VCaP (cell line): ENCODE data around the gene MAP3K5.

Source experiments
- H3K27ac ChIP-seq: fragments of 450-650 bp; 2 replicates; pipeline ENCODE4 v1.5.1; 2017
- TF ChIP-seq, protein P1 (sequence below): fragments of 450-650 bp; conservative IDR thresholded peaks from 2 replicates; pipeline ENCODE4 v1.5.1; 2017; ENCODE audit warnings: mild to moderate bottlenecking, moderate library complexity

The MAP3K5 gene

DNA sequence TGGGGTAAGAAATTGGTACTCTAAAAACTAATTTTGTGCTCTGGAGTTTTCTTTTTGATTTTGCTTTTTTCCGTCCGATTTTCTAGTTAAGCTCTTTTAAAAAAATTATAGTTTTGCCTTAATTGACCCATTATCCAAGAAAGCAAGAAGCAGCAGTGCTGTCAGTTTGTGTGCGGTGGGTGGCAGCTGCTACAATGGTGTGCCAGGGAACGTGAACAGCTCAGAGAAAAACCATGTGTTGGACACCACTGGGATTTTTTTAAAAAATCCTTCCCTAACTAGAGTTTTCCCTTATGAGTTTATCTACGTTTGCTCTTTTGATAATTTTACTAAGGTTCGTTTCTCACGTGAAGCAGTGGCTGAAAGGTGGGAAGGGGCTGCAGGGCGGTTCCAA, 8.0 kb downstream of the MAP3K5 start:
- no peak overlapping the region for H3K27ac ChIP-seq
- TF ChIP-seq, protein P1, sequence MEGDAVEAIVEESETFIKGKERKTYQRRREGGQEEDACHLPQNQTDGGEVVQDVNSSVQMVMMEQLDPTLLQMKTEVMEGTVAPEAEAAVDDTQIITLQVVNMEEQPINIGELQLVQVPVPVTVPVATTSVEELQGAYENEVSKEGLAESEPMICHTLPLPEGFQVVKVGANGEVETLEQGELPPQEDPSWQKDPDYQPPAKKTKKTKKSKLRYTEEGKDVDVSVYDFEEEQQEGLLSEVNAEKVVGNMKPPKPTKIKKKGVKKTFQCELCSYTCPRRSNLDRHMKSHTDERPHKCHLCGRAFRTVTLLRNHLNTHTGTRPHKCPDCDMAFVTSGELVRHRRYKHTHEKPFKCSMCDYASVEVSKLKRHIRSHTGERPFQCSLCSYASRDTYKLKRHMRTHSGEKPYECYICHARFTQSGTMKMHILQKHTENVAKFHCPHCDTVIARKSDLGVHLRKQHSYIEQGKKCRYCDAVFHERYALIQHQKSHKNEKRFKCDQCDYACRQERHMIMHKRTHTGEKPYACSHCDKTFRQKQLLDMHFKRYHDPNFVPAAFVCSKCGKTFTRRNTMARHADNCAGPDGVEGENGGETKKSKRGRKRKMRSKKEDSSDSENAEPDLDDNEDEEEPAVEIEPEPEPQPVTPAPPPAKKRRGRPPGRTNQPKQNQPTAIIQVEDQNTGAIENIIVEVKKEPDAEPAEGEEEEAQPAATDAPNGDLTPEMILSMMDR: no peak

DNA sequence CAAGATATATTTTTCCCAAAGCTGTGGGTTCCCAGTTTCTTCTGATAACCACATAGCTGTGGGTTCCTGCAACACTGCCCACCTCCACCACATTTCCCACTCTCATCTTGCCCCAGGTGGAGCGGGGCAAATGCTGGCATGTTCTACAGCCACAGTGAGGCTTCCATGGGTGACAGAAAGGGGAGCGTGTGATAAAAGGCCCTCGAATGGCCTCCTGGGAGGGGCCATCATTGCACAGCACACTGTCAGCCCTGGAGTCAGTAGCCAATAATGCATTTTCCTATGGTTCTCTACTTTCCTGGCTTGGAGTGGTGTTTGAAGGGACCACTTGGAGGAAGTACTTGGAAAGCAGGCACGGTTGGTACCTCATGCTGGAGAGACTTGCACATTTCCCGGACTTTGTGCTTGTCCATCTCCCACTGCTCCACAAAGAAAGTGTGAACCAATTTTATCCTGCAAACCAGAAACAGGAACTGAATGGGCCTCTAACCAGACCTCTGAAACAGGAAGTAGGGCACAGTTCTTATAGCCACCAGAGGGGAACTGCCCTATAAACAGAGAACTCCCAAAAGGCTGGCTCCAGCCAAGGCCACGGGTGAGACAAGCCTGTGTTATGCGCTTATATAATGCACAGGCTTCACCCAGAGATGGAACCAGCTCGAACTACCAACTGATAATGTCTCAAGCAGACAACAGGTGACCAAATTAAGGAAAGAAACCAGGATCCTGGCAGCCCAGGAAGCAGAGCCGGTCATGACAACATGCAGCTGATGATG, 8.6 kb downstream of the MAP3K5 start:
- TF ChIP-seq, protein P1: no peak
- H3K27ac ChIP-seq: no peak overlapping the region

DNA sequence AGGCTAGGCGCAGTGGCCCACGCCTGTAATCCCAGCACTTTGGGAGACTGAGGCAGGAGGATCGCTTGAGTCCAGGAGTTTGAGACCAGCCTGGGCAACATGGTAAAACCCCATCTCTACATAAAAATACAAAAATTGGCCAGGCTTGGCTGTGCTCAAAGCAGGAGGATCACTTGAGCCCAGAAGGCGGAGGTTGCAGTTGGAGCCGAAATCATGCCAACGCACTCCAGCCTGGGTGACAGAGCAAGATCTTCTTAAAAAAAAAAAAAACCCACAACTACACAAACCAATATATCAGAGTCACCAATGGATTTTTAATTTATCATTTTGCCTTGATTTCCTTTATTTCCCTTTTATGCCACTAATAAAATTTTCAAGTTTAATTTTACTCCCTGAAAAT, 9.3 kb downstream of the MAP3K5 start:
- no peak overlapping the region for H3K27ac ChIP-seq
- TF ChIP-seq, protein P1: no peak

DNA sequence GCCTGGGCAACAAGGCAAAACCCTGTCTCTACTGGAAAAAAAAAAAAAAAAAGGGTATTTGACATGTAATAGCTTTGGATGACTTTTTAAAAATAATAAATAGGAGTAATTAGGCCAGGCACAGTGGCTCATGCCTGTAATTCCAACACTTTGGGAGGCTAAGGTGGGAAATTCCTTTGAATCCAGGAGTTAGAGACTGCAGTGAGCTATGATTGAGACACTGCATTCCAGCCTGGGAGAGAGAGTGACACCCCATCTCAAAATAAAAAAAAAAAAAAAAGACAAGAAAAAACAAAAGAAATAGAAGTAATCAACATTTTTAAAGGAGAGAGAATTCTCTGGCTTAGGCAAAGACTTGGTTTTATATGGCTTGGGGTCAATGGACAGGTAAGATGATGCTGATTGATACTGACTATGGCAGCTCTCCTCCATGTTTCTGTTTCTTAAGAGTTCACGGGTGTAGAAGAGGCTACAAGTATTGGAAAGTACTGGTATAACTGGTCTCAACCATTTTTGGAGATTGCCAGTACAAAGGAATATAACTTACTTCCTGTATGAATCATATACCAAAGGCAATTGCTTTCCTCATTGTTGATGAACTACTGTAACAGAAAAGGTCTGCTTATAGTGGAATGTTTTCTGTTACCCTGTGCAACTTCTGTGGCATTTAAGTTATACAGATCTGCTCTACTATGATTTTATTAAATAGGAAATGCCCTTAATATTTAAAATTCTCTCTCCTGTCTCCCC, 10.1 kb downstream of the MAP3K5 start:
- no peak overlapping the region for H3K27ac ChIP-seq
- TF ChIP-seq, protein P1: no peak

DNA sequence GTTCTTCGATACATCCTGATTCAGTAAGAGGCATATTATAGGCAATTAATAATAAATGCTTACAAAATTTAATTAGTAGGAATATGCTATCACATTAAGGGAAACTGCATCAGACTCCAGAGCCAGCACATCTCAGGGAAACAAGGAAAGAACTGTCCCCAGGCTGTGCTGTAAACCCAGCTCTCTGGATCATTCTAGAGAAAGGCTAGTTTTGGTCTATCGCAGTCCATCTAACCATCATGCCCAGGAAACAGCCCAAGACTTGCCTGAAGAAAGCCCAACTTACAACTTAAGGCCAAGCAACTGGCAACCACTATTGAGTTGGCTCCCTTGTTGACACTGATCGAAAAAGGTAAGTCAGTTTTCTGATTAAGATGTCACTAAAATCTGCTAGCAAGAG, 11.3 kb downstream of the MAP3K5 start:
- TF ChIP-seq, protein P1: no peak
- H3K27ac ChIP-seq: no peak overlapping the region

DNA sequence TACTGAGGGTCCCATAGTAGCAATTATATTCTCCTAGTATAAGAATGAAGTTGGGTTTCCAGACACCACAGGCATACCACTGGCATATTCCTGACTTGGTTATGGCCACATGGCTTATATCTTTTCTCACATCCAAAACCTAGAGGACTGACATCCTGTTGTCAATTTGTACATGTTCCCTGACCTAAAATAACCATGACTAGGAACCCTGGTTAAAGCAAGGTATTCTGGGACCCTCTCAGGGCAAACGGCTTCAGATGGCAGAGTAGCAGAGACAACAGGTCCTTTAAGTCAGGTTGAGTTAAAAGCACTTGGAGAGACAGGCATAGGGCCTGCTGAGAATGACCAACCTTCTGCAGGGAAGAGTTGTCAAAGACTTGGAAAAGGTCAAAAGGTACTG, 12.6 kb downstream of the MAP3K5 start:
- TF ChIP-seq, protein P1: no peak
- no peak overlapping the region for H3K27ac ChIP-seq

DNA sequence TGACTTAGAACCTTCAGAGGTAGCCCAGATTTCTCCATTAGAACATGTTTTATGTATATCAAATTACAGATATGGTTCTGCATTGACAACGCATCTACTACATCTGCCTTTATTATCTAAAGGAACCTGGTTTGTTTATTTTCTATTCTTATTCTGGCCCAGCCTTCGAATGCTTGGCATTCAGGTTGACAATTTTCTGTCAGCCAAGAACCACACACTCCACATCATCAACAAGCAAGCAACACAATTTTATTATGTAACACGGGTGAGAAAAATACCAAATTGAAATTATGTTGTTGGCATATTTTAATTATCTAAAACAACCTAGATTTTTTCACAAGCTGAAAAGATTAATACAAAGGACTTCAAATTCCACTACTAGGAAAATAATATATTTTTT, 14.6 kb downstream of the MAP3K5 start:
- H3K27ac ChIP-seq: no peak overlapping the region
- TF ChIP-seq, protein P1: no peak
